KMS-11 (cell line): ENCODE results near the gene FAM120AOS.

Experiments
- H2AFZ ChIP-seq: fragments of 200-600 bp; sonication (generic); 2 replicates; pipeline ENCODE4 v1.6.1; 2016; ENCODE audit warnings: antibody characterized with exemption, mixed run types, low read depth
- H3K27ac ChIP-seq: fragments of 200-600 bp; sonication (generic); 2 replicates; pipeline ENCODE4 v1.6.1; 2016; ENCODE audit warnings: mild to moderate bottlenecking, mixed run types
- H3K27me3 ChIP-seq: fragments of 200-600 bp; sonication (generic); 2 replicates; pipeline ENCODE4 v1.6.1; 2017; ENCODE audit warnings: mild to moderate bottlenecking, low read depth, mixed run types, moderate library complexity; ENCODE audit not compliant: insufficient read depth
- H3K36me3 ChIP-seq: fragments of 200-600 bp; sonication (generic); 2 replicates; pipeline ENCODE4 v1.6.1; 2017; ENCODE audit warnings: mild to moderate bottlenecking, mixed run types; ENCODE audit not compliant: insufficient read depth
- H3K4me1 ChIP-seq: fragments of 200-600 bp; sonication (generic); 2 replicates; pipeline ENCODE4 v1.6.1; 2016; ENCODE audit warnings: mild to moderate bottlenecking, low read depth, mixed run types; ENCODE audit not compliant: poor library complexity, severe bottlenecking
- H3K4me2 ChIP-seq: fragments of 200-600 bp; sonication (generic); 2 replicates; pipeline ENCODE4 v1.7.0; 2016; ENCODE audit warnings: mild to moderate bottlenecking, mixed run types
- H3K4me3 ChIP-seq: fragments of 200-600 bp; sonication (generic); IDR thresholded peaks from 2 replicates; pipeline ENCODE4 v1.6.1; 2017; ENCODE audit warnings: low read depth, low read length, mixed read lengths; ENCODE audit not compliant: insufficient read depth
- H3K79me2 ChIP-seq: fragments of 200-600 bp; sonication (generic); 2 replicates; pipeline ENCODE4 v1.6.1; 2016; ENCODE audit warnings: low read depth, mixed run types; ENCODE audit not compliant: insufficient read depth
- H3K9ac ChIP-seq: fragments of 200-600 bp; sonication (generic); 2 replicates; pipeline ENCODE4 v1.6.1; 2016; ENCODE audit warnings: mild to moderate bottlenecking, mixed run types
- H4K20me1 ChIP-seq: fragments of 200-600 bp; sonication (generic); 2 replicates; pipeline ENCODE4 v1.6.1; 2016; ENCODE audit warnings: mild to moderate bottlenecking, mixed run types; ENCODE audit not compliant: insufficient read depth
- TF ChIP-seq, protein P1 (sequence below): fragments of 200-600 bp; sonication (generic); conservative IDR thresholded peaks from 2 replicates; pipeline ENCODE4 v1.6.1; 2017; ENCODE audit warnings: low read depth, mild to moderate bottlenecking, antibody characterized with exemption, low read length, moderate library complexity, mixed read lengths

The FAM120AOS gene

DNA sequence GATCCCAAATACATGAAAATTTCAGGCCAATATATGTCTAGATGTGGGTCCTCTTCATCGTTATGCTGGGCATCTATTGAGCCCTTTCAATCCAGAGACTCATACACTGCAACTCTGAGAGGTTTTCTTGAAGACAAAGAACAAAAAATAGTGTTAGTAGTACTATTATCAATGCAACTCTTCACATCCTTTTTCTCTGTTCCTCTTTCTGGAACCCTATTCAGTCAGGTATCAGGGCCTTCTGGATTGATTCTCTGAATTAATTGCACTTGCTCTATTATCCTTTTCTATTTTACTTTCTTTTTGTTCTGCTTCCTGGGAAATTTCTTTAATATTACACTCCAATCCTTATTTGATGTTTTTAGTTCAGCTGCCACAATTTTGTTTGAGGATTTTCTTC lies 20.4 kb downstream of the FAM120AOS start:
- TF ChIP-seq, protein P1, sequence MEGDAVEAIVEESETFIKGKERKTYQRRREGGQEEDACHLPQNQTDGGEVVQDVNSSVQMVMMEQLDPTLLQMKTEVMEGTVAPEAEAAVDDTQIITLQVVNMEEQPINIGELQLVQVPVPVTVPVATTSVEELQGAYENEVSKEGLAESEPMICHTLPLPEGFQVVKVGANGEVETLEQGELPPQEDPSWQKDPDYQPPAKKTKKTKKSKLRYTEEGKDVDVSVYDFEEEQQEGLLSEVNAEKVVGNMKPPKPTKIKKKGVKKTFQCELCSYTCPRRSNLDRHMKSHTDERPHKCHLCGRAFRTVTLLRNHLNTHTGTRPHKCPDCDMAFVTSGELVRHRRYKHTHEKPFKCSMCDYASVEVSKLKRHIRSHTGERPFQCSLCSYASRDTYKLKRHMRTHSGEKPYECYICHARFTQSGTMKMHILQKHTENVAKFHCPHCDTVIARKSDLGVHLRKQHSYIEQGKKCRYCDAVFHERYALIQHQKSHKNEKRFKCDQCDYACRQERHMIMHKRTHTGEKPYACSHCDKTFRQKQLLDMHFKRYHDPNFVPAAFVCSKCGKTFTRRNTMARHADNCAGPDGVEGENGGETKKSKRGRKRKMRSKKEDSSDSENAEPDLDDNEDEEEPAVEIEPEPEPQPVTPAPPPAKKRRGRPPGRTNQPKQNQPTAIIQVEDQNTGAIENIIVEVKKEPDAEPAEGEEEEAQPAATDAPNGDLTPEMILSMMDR = no peak
- Histone ChIP-seq H3K79me2 (no peaks in the 10 kb centered on the region), H3K4me1 (no peaks in the 10 kb centered on the region), H3K27ac (no peak overlapping the region), H3K4me2 (no peak overlapping the region), H2AFZ (no peak overlapping the region), H3K36me3 (no peaks in the 10 kb centered on the region), H4K20me1 (no peaks in the 10 kb centered on the region), H3K27me3 (no peaks in the 10 kb centered on the region), H3K4me3 (no peak overlapping the region), H3K9ac (no peak overlapping the region)

GRCh38 chr9:93431539-93432105 lies 21.8 kb downstream of the FAM120AOS start:
- Histone ChIP-seq H3K9ac (no peak overlapping the region), H2AFZ (no peak overlapping the region), H3K4me1 (no peaks in the 10 kb centered on the region), H3K36me3 (no peaks in the 10 kb centered on the region), H3K4me2 (no peak overlapping the region), H3K79me2 (no peaks in the 10 kb centered on the region), H3K4me3 (no peak overlapping the region), H4K20me1 (no peaks in the 10 kb centered on the region), H3K27ac (no peak overlapping the region), H3K27me3 (no peaks in the 10 kb centered on the region)
- TF ChIP-seq, protein P1 = no peak

DNA sequence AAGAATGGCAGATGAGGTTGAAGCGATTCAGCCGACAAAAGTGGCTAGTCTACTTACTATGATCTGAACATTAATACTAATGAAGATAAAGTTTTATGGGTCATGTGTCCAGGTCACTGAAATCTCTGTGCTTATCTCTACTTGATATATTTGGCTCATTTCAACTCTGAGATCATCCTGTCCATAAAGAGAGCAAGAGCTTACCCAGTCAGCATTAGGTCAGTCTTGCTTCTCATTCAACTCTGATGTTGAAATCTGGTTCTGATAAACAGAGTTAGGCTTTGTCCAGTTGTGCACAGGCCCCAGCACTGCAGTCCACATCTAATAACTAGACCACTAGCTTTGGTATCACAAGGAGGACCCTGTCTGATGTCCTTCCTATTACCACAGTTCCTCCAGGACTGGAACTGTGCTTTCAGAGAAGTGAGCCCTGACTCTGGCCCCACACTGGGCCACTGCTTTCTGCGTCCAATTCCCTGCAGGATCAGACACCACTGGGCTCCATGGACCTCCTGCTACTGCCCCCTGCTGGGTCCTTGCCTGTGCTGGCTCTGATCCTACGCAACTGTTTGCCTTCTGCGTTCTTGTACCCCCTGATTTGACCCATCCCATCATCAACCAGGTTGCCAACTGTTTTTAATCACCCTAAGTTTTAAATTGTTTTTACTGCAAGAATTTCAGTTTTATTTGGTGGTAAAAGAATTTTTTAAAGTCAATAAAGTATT lies 25.6 kb downstream of the FAM120AOS start:
- TF ChIP-seq, protein P1 = no peak
- Histone ChIP-seq H3K4me2 (no peak overlapping the region), H3K27ac (no peak overlapping the region), H3K79me2 (no peaks in the 10 kb centered on the region), H3K36me3 (no peaks in the 10 kb centered on the region), H3K4me1 (no peaks in the 10 kb centered on the region), H2AFZ (no peak overlapping the region), H3K27me3 (no peaks in the 10 kb centered on the region), H3K4me3 (no peak overlapping the region), H3K9ac (no peak overlapping the region), H4K20me1 (no peaks in the 10 kb centered on the region)

DNA sequence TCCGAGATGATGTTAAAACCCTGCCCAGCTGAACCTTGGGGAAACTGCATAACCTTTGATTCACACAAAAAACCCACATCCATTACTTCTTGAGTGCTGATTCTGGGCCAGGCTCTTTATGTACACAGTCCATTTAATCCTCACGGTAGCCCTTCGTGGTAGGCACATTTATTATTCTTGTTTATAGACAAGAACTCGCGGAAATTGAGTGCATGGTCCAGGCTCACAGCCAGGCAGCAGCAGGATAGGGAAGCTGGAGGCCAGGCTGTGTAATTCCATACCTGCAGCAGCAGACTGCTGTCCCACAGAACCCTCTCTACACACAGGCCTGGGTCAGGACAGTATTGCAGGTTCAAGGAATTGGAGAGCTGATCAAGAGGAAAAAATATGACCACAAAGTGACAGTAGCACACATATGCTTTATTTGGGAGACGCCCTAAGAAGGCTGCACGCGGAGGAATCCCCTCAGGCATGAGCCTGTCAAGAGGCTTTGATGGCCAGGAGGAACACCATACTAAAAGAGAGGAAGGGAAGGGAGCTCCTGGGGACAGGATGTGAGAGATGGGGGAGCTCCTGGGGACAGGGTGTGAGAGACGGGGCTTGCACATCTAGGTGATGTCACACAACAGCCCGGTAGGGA lies 30.3 kb downstream of the FAM120AOS start:
- no peaks in the 10 kb centered on the region for H3K36me3 ChIP-seq
- H3K9ac ChIP-seq = no peak overlapping the region
- H3K79me2 ChIP-seq = no peaks in the 10 kb centered on the region
- H3K4me2 ChIP-seq = no peak overlapping the region
- no peaks in the 10 kb centered on the region for H3K4me1 ChIP-seq
- H3K27me3 ChIP-seq = no peaks in the 10 kb centered on the region
- no peaks in the 10 kb centered on the region for H4K20me1 ChIP-seq
- no peak overlapping the region for H3K4me3 ChIP-seq
- no peak overlapping the region for H2AFZ ChIP-seq
- TF ChIP-seq, protein P1 = no peak
- no peak overlapping the region for H3K27ac ChIP-seq
